ENCODE data around the gene BSCL2.

DNA sequence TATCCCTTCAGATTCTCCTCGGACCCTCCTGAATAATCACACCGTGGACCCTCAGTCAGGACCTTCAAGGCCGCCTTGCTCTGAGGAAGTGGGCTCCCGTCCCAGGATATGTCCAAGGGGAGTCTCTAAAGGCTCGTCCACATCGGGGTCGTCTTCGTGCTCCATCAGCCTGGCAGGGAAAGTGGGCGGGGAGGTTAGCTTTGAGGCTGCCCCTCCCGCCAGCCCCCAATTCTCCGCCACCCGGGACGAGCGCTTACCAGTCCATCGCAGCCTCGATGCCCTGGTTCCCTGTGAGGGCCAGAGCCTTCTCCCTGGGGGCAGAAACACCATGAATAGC is 28.8 kb downstream of the BSCL2 start:
- TF ChIP-seq, protein P1, sequence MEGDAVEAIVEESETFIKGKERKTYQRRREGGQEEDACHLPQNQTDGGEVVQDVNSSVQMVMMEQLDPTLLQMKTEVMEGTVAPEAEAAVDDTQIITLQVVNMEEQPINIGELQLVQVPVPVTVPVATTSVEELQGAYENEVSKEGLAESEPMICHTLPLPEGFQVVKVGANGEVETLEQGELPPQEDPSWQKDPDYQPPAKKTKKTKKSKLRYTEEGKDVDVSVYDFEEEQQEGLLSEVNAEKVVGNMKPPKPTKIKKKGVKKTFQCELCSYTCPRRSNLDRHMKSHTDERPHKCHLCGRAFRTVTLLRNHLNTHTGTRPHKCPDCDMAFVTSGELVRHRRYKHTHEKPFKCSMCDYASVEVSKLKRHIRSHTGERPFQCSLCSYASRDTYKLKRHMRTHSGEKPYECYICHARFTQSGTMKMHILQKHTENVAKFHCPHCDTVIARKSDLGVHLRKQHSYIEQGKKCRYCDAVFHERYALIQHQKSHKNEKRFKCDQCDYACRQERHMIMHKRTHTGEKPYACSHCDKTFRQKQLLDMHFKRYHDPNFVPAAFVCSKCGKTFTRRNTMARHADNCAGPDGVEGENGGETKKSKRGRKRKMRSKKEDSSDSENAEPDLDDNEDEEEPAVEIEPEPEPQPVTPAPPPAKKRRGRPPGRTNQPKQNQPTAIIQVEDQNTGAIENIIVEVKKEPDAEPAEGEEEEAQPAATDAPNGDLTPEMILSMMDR (IDR thresholded peaks at IDR 0.05; ENCODE audit: extremely low read depth in 1 of 2, insufficient read depth in 1 of 2, low read depth in 1 of 2, low read length in 2 of 2) = no peak
- TF ChIP-seq POLR2A (IDR thresholded peaks at IDR 0.05; ENCODE audit: low read depth, low read length) = no peak

All from endothelial cell of umbilical vein (primary cell).